Stimulated activated effector memory CD8-positive, alpha-beta T cell treated with anti-CD3 and anti-CD28 coated beads, Interleukin-12 subunit alpha, Interleukin-12 subunit beta, amount 100 ng/mL, for 72 hours (primary cell): ENCODE measurements around the gene SLC49A3.

Experiments
- ATAC-seq: fragments of 150-1000 bp; cut with Tn5 transposase; 2 replicates; pipeline ENCODE4 v1.10.0; 2021
- DNase-seq, 2 donors: peaks; one replicate each; pipeline ENCODE4 v3.0.0; 2021 to 2022; ENCODE audit warnings: low spot score in 2 of 2
- H3K27ac Mint-ChIP-seq: one replicate; pipeline ENCODE4 v1.8.0; 2022; ENCODE audit warnings: mild to moderate bottlenecking, mixed read lengths
- H3K36me3 Mint-ChIP-seq: one replicate; pipeline ENCODE4 v1.8.0; 2022; ENCODE audit warnings: mild to moderate bottlenecking, mixed read lengths
- H3K4me1 Mint-ChIP-seq: one replicate; pipeline ENCODE4 v1.8.0; 2022; ENCODE audit warnings: mixed read lengths
- H3K4me3 Mint-ChIP-seq: one replicate; pipeline ENCODE4 v1.8.0; 2022; ENCODE audit warnings: mild to moderate bottlenecking, mixed read lengths
- H3K9me3 Mint-ChIP-seq: one replicate; pipeline ENCODE4 v1.8.0; 2022; ENCODE audit warnings: mixed read lengths

Gene SLC49A3

DNA sequence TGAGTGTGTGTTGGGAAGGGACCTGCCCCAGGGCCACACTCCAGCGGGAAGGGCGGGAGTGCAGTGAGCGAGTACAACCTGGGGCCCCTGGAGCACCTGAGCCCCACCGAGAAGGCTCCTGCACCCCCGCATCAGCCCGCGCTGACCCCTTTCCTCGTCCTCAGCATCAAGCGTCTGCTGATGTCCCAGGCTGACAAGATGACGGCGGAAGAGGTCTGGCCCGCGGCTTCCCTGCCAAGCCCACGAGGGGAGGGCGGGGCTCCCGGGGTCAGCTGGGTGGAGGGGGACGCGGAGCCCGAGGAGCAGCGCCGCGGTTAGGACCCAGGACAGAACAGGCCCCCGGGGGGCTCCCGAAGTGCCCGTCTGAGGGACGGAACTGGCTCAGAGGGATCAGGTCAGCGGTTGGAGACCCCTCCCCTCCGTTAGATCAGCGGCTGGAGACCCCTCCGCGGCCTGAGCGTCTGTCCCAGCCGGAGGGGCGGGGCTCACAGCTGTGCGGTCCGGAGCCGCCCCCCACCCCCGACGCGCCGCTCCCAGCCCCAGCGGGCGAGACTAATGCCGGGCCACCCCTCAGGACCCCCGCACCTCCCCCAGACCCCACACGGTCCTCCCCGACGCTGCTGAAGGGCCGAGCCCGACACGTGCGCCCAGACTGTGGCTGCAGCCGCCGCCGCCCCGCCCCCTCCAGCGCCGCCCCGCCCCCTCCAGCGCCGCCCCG lies 7.9 kb downstream of the SLC49A3 start:
- H3K36me3 Mint-ChIP-seq = peaks cover 5% of the 10 kb centered on the region
- peak; percentile 77 for ATAC-seq
- peak; percentile 55 to 83 for DNase-seq
- H3K4me1 Mint-ChIP-seq = peaks cover 20% of the 10 kb centered on the region
- H3K27ac Mint-ChIP-seq = peak overlapping the region; percentile 81
- H3K4me3 Mint-ChIP-seq = peak overlapping the region; percentile 77
- no peaks in the 10 kb centered on the region for H3K9me3 Mint-ChIP-seq

DNA sequence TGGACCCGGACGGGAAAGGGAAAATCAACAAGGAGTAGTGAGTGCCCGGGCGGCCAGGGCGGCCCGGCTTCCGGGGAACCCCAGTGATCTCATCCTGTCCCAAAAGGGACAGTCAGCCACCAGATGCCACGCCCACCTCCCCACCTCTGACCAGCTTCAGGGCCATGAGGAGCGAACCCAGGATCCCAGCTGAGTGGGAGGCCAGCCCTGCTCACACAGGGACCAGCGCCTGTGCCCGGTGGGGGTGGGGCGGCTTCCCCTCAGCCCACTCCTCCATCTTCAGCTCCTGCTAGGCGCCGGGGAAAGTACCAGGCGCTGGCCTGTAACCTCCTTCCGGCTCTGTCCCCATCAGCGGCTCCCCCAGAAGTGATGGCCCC lies 8.4 kb downstream of the SLC49A3 start:
- H3K4me1 Mint-ChIP-seq = peaks cover 20% of the 10 kb centered on the region
- ATAC-seq (peak; percentile 42), DNase-seq (no peak)
- no peaks in the 10 kb centered on the region for H3K9me3 Mint-ChIP-seq
- peak overlapping the region; percentile 81 for H3K27ac Mint-ChIP-seq
- H3K4me3 Mint-ChIP-seq = peak overlapping the region; percentile 77
- peaks cover 6% of the 10 kb centered on the region for H3K36me3 Mint-ChIP-seq

GRCh38 chr4:680091-680490 lies 8.9 kb downstream of the SLC49A3 start:
- Mint-ChIP-seq H3K9me3 (no peaks in the 10 kb centered on the region), H3K27ac (peak overlapping the region; percentile 81), H3K4me1 (peaks cover 23% of the 10 kb centered on the region), H3K4me3 (peak overlapping the region; percentile 77), H3K36me3 (peaks cover 10% of the 10 kb centered on the region)
- DNase-seq (no peak), ATAC-seq (no peak)

GRCh38 chr4:679629-680028 lies 9.3 kb downstream of the SLC49A3 start:
- peaks cover 24% of the 10 kb centered on the region for H3K4me1 Mint-ChIP-seq
- DNase-seq = no peak
- peaks cover 13% of the 10 kb centered on the region for H3K36me3 Mint-ChIP-seq
- H3K27ac Mint-ChIP-seq = peak overlapping the region; percentile 81
- H3K9me3 Mint-ChIP-seq = no peaks in the 10 kb centered on the region
- ATAC-seq = no peak
- H3K4me3 Mint-ChIP-seq = peak overlapping the region; percentile 77

- peaks cover 24% of the 10 kb centered on the region for H3K4me1 Mint-ChIP-seq
- H3K4me3 Mint-ChIP-seq = no peak overlapping the region
- peak overlapping the region; percentile 43 for H3K27ac Mint-ChIP-seq
- no peaks in the 10 kb centered on the region for H3K9me3 Mint-ChIP-seq
- DNase-seq = no peak
- no peak for ATAC-seq
- peaks cover 19% of the 10 kb centered on the region for H3K36me3 Mint-ChIP-seq
These were observed 9.9 kb downstream of the SLC49A3 start for GRCh38 chr4:679104-679481.

- Mint-ChIP-seq H3K4me1 (peaks cover 18% of the 10 kb centered on the region), H3K36me3 (peaks cover 24% of the 10 kb centered on the region), H3K4me3 (no peak overlapping the region), H3K27ac (peak overlapping the region; percentile 43), H3K9me3 (no peaks in the 10 kb centered on the region)
- ATAC-seq (no peak), DNase-seq (no peak)
These were observed 10.4 kb downstream of the SLC49A3 start for GRCh38 chr4:678331-679103.

- DNase-seq (no peak), ATAC-seq (no peak)
- no peaks in the 10 kb centered on the region for H3K9me3 Mint-ChIP-seq
- no peak overlapping the region for H3K4me3 Mint-ChIP-seq
- peaks cover 24% of the 10 kb centered on the region for H3K4me1 Mint-ChIP-seq
- peaks cover 33% of the 10 kb centered on the region for H3K36me3 Mint-ChIP-seq
- H3K27ac Mint-ChIP-seq = peak overlapping the region; percentile 43
These were observed 11.3 kb downstream of the SLC49A3 start for GRCh38 chr4:677431-678293.

- Mint-ChIP-seq H3K4me1 (peaks cover 24% of the 10 kb centered on the region), H3K27ac (peak overlapping the region; percentile 10), H3K9me3 (no peaks in the 10 kb centered on the region), H3K36me3 (peaks cover 41% of the 10 kb centered on the region), H3K4me3 (no peak overlapping the region)
- ATAC-seq (no peak), DNase-seq (no peak)
These were observed 12.1 kb downstream of the SLC49A3 start for GRCh38 chr4:676871-677235.

DNA sequence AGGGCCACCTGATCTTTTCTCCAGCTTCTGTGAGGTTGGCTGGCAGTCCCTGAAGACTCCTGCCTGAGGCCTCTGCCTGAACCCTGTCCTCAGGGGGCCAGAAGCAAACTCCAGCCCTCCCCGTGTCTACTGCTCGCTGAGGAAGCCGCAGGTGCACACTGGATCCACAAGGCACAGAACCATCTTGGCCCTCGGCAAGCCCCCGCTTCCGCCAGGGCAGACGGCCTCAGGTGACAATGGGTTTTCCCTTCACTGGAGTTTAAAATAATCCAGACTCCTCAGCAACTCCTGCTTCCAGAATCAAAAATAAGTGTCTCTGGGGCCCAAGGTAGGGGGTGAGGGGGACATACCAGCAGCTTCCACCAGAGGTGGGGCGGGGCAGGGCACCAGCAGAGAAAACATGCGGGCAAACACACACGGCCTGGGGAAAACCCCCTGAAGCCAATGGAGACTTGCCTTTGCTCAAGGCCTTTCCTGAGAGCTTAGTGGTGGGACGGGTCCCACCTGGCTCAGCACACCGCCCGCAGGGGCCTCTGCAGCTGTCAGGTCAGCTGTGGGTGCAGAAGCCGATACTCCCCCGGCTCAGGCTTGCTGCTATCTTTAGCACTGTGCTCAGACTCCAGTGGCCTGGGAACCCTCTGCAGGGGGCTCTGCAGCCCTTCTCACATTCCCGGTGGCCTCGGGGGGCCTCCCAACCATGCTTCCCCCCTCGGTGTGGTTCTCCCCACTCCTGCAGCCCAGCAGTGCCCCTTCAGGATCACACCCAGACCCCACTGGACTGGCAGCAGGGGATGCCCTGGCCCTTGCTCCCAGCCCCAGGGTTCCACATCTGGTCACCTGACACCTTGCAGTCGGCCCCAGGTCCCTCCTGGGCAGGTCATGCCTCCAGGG lies 12.7 kb downstream of the SLC49A3 start:
- H3K4me1 Mint-ChIP-seq = peaks cover 24% of the 10 kb centered on the region
- peak overlapping the region; percentile 10 for H3K27ac Mint-ChIP-seq
- DNase-seq (no peak), ATAC-seq (no peak)
- no peaks in the 10 kb centered on the region for H3K9me3 Mint-ChIP-seq
- peak overlapping the region; percentile 75 for H3K4me3 Mint-ChIP-seq
- peaks cover 47% of the 10 kb centered on the region for H3K36me3 Mint-ChIP-seq

- Mint-ChIP-seq H3K9me3 (no peaks in the 10 kb centered on the region), H3K36me3 (peaks cover 52% of the 10 kb centered on the region), H3K27ac (peak overlapping the region; percentile 94), H3K4me3 (peak overlapping the region; percentile 75), H3K4me1 (peaks cover 16% of the 10 kb centered on the region)
- DNase-seq (no peak), ATAC-seq (peak; percentile 3)
These were observed 13.7 kb downstream of the SLC49A3 start for GRCh38 chr4:675036-675882.

DNA sequence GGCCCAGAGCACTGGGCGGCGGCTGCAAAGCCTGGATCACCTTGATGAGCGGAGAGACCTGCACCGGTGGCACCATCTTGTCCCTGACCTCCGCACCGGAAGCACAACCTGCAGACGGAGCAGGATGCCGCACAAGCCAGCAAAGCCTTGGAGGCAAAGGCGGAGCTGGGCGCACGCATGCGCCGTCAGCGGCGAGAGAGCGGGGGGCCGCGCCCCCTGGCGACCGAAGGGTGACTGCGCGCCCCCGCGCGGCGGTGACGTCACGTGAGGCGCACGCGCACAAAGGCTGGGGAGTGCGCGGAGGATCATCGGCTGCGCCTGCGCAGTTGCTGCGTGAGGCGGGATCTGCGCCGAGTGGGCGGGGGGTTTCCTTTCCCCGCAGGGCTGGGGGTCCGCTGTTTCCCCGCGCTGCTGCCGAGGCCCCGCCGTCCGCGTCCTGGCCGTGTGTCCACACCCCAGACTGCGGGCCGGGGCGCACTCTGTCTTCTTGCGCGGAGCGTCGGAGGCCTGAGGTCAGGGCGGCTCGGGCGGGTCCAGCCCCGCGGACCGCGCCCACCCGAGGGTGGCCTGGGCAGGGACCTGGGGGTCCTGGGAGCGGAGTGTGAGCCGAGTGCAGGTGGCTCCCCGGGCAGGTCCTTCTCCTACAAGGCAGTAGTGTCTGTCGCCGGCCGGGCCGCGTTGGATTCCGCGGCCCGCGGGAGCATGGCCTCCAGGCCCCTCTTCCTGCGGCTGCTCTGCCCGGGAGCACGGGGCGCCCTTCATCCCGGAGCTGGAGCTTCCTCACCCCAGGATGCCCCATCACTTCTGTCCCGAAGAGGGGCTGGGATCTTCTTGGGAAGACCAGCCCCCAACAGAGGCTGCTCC lies 14.5 kb downstream of the SLC49A3 start, which contains the start of the genes ATP5ME and MYL5:
Gene ATP5ME, minus strand, starts transcription at position 105 of the 864 bp plus-strand sequence. Its CDS starts 29 bp downstream, at position 76.
Gene MYL5, plus strand, starts transcription at position 371 of the 864 bp plus-strand sequence. CDS start 3,485 bp downstream, outside the sequence.
- Mint-ChIP-seq H3K36me3 (peaks cover 54% of the 10 kb centered on the region), H3K4me1 (peaks cover 12% of the 10 kb centered on the region), H3K9me3 (no peaks in the 10 kb centered on the region), H3K4me3 (peak within 1 kb of the TSS; percentile 75), H3K27ac (peak within 1 kb of the TSS; percentile 94)
- DNase-seq = peak; percentile 99 to 100
- peak; percentile 93 for ATAC-seq

DNA sequence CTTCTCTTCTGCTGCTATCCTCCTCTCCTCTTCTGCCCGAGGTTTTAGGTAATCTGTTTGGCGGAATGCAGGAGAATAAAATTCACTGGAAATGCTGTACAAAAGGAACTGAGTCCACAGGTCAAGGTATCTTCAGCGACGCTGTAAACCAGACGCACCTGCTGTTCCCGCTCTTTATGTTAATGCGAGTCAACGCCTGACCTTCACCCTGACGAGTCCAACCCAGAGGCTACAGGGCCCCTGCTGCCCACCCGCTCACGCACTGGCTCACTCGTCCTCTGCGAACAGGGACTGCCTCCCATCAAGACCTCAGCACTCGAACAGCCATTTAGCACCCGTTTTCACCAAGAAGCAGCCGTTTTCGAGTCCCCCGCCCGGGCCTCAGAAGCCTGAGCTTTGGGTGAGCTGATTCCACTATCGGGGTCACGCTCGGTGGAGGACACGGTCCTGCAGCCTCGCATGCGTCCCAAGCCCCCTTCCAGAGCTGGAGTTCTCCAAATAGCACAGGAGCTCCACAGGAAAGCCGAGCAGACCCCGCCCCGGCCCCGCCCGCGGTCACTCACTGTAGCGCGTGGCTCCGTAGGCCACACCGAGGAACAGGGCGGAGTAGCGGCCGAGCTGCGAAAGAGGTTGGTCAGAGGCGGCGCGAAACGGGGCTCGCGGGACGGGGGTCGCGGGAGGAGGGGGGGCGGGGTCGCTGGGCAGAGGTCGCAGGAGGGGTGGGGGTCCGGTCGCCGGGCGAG lies 15.4 kb downstream of the SLC49A3 start:
- Mint-ChIP-seq H3K9me3 (no peaks in the 10 kb centered on the region), H3K27ac (peak overlapping the region; percentile 94), H3K36me3 (peaks cover 54% of the 10 kb centered on the region), H3K4me3 (peak overlapping the region; percentile 75), H3K4me1 (peaks cover 12% of the 10 kb centered on the region)
- DNase-seq (no peak), ATAC-seq (no peak)
